CD4-positive, alpha-beta T cell treated with Interleukin-4 for 4 hours (primary cell): Measurements from ENCODE around the gene SETD1B.
"Not testable (repeated sequence)": the region's sequence is repeated elsewhere in the genome, so short reads cannot be mapped to it uniquely, and the experiment has no call there.

Experiments used
- DNase-seq: peaks from one replicate; pipeline ENCODE4 v3.0.0-alpha.2; 2020

The SETD1B gene

GRCh38 chr12:121828306-121828705, 24.5 kb downstream of the SETD1B start:
- DNase-seq = no peak

GRCh38 chr12:121828826-121829225, 25.0 kb downstream of the SETD1B start:
- no peak for DNase-seq

- DNase-seq = no peak
Measured at GRCh38 chr12:121829250-121829918, 25.6 kb downstream of the SETD1B start.

GRCh38 chr12:121830134-121830533, 26.3 kb downstream of the SETD1B start:
- no peak for DNase-seq

- DNase-seq = no peak
Measured at GRCh38 chr12:121830588-121831265, 26.9 kb downstream of the SETD1B start.

- no peak for DNase-seq
Measured at GRCh38 chr12:121831571-121832245, 27.9 kb downstream of the SETD1B start.

- no peak for DNase-seq
Measured at GRCh38 chr12:121837680-121838079, 33.9 kb downstream of the SETD1B start.

- DNase-seq = no peak
Measured at GRCh38 chr12:121838126-121838525, 34.3 kb downstream of the SETD1B start.

- DNase-seq = peak; percentile 98
Measured at GRCh38 chr12:121839106-121839992, 35.5 kb downstream of the SETD1B start.

- no peak for DNase-seq
Measured at GRCh38 chr12:121839993-121840761, 36.4 kb downstream of the SETD1B start.

- DNase-seq = no peak
Measured at GRCh38 chr12:121843236-121843982, 39.6 kb downstream of the SETD1B start.

- no peak for DNase-seq
Measured at GRCh38 chr12:121845701-121846100, 41.9 kb downstream of the SETD1B start.

GRCh38 chr12:121849211-121849610, 45.4 kb downstream of the SETD1B start:
- no peak for DNase-seq

- DNase-seq = no peak
Measured at GRCh38 chr12:121849665-121850064, 45.9 kb downstream of the SETD1B start.

- not testable (repeated sequence) for DNase-seq
Measured at GRCh38 chr12:121852392-121852791, 48.6 kb downstream of the SETD1B start.

- no peak for DNase-seq
Measured at GRCh38 chr12:121857322-121858246, 53.8 kb downstream of the SETD1B start.

GRCh38 chr12:121858318-121858661, 54.5 kb downstream of the SETD1B start:
- DNase-seq = no peak

- no peak for DNase-seq
Measured at GRCh38 chr12:121858662-121859572, 55.1 kb downstream of the SETD1B start, which contains the start of gene HPD. TSS of gene HPD (minus strand) at chr12:121858859. CDS start at chr12:121858823, 36 bp downstream.

- DNase-seq = no peak
Measured at GRCh38 chr12:121860257-121860656, 56.4 kb downstream of the SETD1B start.
